ENCODE results near the gene FAM171A1. TPM values are rescaled to one million over a fixed set of nuclear protein-coding genes. Genes with fewer than 3 reads are reported as not detected.
A peak's percentile ranks its signal among the peaks of the same experiment; 100 is the strongest.

FAM171A1 gene
- total RNA-seq, 1 donor, result 25.0 TPM

DNA sequence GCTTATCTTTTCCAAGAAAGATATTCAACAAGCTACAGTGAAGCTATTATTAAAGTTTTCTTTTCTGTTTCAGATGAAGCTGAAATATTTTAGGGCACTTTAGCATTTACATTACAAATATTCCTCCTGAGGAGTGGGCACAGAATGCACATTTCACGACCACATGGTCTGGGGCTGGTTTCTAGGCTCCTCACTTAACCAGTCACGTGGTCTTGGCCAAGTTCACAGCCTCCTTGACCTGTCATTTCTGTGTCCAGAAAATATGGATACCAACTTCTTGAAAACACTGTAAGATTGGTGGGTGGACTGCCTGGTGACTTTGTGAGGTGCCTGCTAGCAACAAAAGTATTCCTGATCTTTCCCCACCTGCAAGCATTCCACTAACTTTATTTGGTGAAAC is 70.9 kb downstream of the FAM171A1 start:
- Histone ChIP-seq H3K79me2 (ENCODE audit: insufficient read depth, low read length) (peaks cover 66% of the 10 kb centered on the region), H3K27me3 (ENCODE audit: insufficient read depth, low read length) (no peaks in the 10 kb centered on the region), H3K4me3 (ENCODE audit: insufficient read depth, low read length) (no peak overlapping the region), H3K4me1 (ENCODE audit: insufficient read depth, low read length) (peaks cover 16% of the 10 kb centered on the region), H2AFZ (ENCODE audit: low read length) (no peak overlapping the region), H3K36me3 (ENCODE audit: insufficient read depth, low read length) (no peaks in the 10 kb centered on the region), H4K20me1 (ENCODE audit: insufficient read depth, low read length) (no peaks in the 10 kb centered on the region), H3K27ac (ENCODE audit: low read depth, low read length) (peak overlapping the region; percentile 53), H3K9me3 (ENCODE audit: low read depth, low read length) (no peaks in the 10 kb centered on the region), H3K4me2 (ENCODE audit: insufficient read depth, low read length) (no peak overlapping the region)
- DNase-seq (ENCODE audit: insufficient read length, low spot score, missing footprints), result no peak
- TF ChIP-seq, protein P1, sequence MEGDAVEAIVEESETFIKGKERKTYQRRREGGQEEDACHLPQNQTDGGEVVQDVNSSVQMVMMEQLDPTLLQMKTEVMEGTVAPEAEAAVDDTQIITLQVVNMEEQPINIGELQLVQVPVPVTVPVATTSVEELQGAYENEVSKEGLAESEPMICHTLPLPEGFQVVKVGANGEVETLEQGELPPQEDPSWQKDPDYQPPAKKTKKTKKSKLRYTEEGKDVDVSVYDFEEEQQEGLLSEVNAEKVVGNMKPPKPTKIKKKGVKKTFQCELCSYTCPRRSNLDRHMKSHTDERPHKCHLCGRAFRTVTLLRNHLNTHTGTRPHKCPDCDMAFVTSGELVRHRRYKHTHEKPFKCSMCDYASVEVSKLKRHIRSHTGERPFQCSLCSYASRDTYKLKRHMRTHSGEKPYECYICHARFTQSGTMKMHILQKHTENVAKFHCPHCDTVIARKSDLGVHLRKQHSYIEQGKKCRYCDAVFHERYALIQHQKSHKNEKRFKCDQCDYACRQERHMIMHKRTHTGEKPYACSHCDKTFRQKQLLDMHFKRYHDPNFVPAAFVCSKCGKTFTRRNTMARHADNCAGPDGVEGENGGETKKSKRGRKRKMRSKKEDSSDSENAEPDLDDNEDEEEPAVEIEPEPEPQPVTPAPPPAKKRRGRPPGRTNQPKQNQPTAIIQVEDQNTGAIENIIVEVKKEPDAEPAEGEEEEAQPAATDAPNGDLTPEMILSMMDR (IDR thresholded peaks at IDR 0.05; ENCODE audit: extremely low read depth, low read depth, low read length), result no peak

DNA sequence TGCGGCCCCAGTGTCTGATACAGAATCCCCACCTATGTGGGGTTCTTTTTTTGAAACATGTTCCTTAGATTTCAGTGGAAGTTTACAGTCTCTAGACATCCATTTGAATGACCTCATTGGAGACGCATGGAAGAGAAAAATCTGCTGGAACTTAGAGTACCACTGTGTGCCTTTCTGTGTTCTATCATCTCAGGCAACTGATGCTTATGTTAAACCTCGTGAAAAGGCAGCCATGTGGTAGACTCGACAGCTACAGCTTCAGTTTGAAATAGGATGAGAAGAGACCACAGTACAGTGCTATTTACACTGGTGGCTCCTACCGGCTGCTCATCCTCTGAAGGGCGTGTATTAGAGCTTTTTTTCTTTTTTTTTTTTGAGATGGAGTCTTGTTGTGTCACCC is 74.4 kb downstream of the FAM171A1 start:
- Histone ChIP-seq H2AFZ (ENCODE audit: low read length) (no peak overlapping the region), H3K4me2 (ENCODE audit: insufficient read depth, low read length) (no peak overlapping the region), H3K4me1 (ENCODE audit: insufficient read depth, low read length) (peaks cover 29% of the 10 kb centered on the region), H3K27me3 (ENCODE audit: insufficient read depth, low read length) (no peaks in the 10 kb centered on the region), H3K27ac (ENCODE audit: low read depth, low read length) (no peak overlapping the region), H3K79me2 (ENCODE audit: insufficient read depth, low read length) (peaks cover 57% of the 10 kb centered on the region), H3K9me3 (ENCODE audit: low read depth, low read length) (no peaks in the 10 kb centered on the region), H4K20me1 (ENCODE audit: insufficient read depth, low read length) (no peaks in the 10 kb centered on the region), H3K36me3 (ENCODE audit: insufficient read depth, low read length) (no peaks in the 10 kb centered on the region), H3K4me3 (ENCODE audit: insufficient read depth, low read length) (no peak overlapping the region)
- no peak for DNase-seq (ENCODE audit: insufficient read length, low spot score, missing footprints)
- TF ChIP-seq, protein P1 (IDR thresholded peaks at IDR 0.05; ENCODE audit: extremely low read depth, low read depth, low read length), result no peak

DNA sequence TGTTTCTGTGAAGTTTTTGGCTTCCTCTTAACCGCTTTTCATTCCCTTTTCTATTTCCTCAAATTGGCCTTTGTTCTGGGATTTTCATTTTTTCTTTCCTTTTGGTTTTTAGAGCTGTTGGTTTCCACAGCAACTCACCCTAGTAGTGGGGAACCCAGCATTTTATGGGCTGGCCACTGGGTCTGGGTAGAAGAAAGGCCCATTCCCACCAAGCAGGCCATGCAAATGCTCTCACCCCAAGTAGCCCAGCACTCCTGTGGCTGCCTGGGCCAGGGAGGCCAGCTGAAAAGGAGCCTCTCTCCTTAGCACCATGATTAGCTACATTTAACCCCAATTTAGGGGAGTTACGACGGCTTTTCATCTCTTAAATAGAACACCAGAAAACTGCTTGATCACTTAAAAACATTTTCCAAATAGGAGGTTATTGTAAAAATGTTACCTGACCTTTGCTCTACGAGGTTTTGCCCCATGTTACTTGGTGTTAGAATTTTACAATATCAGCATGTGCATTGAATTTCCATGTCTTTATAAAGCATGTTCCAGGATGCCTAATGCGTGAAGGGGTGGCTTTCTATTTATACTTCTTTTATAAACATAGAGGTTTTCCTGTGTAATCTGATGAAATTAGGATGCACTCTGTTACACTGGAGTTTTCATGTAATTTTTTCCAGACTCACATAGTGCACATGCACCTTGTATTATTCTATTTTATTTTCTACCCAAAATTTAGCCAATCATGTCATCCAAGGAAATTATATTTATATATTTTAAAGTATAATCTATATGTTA is 75.4 kb downstream of the FAM171A1 start:
- no peaks in the 10 kb centered on the region for H3K27me3 ChIP-seq (ENCODE audit: insufficient read depth, low read length)
- H4K20me1 ChIP-seq (ENCODE audit: insufficient read depth, low read length), result no peaks in the 10 kb centered on the region
- H3K9me3 ChIP-seq (ENCODE audit: low read depth, low read length), result no peaks in the 10 kb centered on the region
- peaks cover 21% of the 10 kb centered on the region for H3K4me1 ChIP-seq (ENCODE audit: insufficient read depth, low read length)
- H3K4me3 ChIP-seq (ENCODE audit: insufficient read depth, low read length), result no peak overlapping the region
- no peak for DNase-seq (ENCODE audit: insufficient read length, low spot score, missing footprints)
- no peaks in the 10 kb centered on the region for H3K36me3 ChIP-seq (ENCODE audit: insufficient read depth, low read length)
- peaks cover 58% of the 10 kb centered on the region for H3K79me2 ChIP-seq (ENCODE audit: insufficient read depth, low read length)
- H3K4me2 ChIP-seq (ENCODE audit: insufficient read depth, low read length), result no peak overlapping the region
- H3K27ac ChIP-seq (ENCODE audit: low read depth, low read length), result peak overlapping the region; percentile 8
- no peak overlapping the region for H2AFZ ChIP-seq (ENCODE audit: low read length)
- TF ChIP-seq, protein P1 (IDR thresholded peaks at IDR 0.05; ENCODE audit: extremely low read depth, low read depth, low read length), result no peak

All from osteoblast (primary cell).